IMR-90 (cell line): ENCODE data around the gene BACE1. TPM values are rescaled to one million over a fixed set of nuclear protein-coding genes. Genes with fewer than 3 reads are reported as not detected.

Experiments used
- ATAC-seq: fragments of 200-7000 bp; cut with Tn5 transposase; 2 replicates; pipeline ENCODE4 v1.9.1; 2020; ENCODE audit warnings: low read depth, mild to moderate bottlenecking, moderate library complexity
- BruUV-seq: library from RNA; stranded (reverse); fragments of 400-500 nt; replicated peaks from 2 replicates; lab custom pipeline; 2021; lab: Mats Ljungman, UMichigan
- CTCF ChIA-PET: fragments of 300-600 bp; formaldehyde crosslinking; extraction: SDS; loops from one replicate; lab custom pipeline; 2021; ENCODE audit warnings: antibody characterized with exemption; lab: Yijun Ruan, JAX
- POLR2A ChIA-PET: fragments of 300-600 bp; sonication (Branson Sonifier 250); formaldehyde crosslinking; loops from one replicate; lab custom pipeline; 2022; ENCODE audit warnings: antibody characterized with exemption; ENCODE audit not compliant: unreplicated experiment; lab: Charles Lee
- DNase-seq: peaks from one replicate; pipeline ENCODE4 v3.0.0; 2013
- H2AFZ ChIP-seq: replicated peaks from 2 replicates; pipeline ENCODE3; 2013; ENCODE audit warnings: low read length, mild to moderate bottlenecking; ENCODE audit not compliant: poor library complexity
- H2AK5ac ChIP-seq: 2 replicates; pipeline ENCODE4 v1.6.1; 2013; ENCODE audit warnings: low read depth, low read length, inconsistent platforms
- H2AK9ac ChIP-seq: replicated peaks from 2 replicates; pipeline ENCODE3; 2013; ENCODE audit warnings: mild to moderate bottlenecking, low read depth, low read length, moderate library complexity; ENCODE audit not compliant: poor library complexity
- H2BK120ac ChIP-seq: 2 replicates; pipeline ENCODE4 v1.6.1; 2013; ENCODE audit warnings: low read depth, low read length, inconsistent platforms
- H2BK15ac ChIP-seq: 3 replicates; pipeline ENCODE4 v1.6.1; 2013; ENCODE audit warnings: low read depth, low read length, inconsistent platforms
- H2BK20ac ChIP-seq: 2 replicates; pipeline ENCODE4 v1.6.1; 2013; ENCODE audit warnings: low read depth, mild to moderate bottlenecking, inconsistent platforms, low read length, moderate library complexity
- H2BK5ac ChIP-seq: 2 replicates; pipeline ENCODE4 v1.6.1; 2013; ENCODE audit warnings: mild to moderate bottlenecking, low read depth, low read length, inconsistent platforms; ENCODE audit not compliant: poor library complexity, severe bottlenecking
- H3K14ac ChIP-seq: replicated peaks from 2 replicates; pipeline ENCODE4 v1.6.1; 2013; ENCODE audit warnings: low read depth, low read length, inconsistent platforms
- H3K18ac ChIP-seq: 2 replicates; pipeline ENCODE4 v1.6.1; 2013; ENCODE audit warnings: low read depth, low read length, control low read depth
- H3K23ac ChIP-seq: 2 replicates; pipeline ENCODE4 v1.6.1; 2013; ENCODE audit warnings: low read depth, low read length, inconsistent platforms
- H3K27ac ChIP-seq: 2 replicates; pipeline ENCODE4 v1.5.1; 2013; ENCODE audit warnings: mild to moderate bottlenecking, control low read depth, low read length; ENCODE audit not compliant: insufficient read depth
- H3K27me3 ChIP-seq: 2 replicates; pipeline ENCODE4 v1.6.1; 2013; ENCODE audit warnings: low read length; ENCODE audit not compliant: control insufficient read depth, insufficient read depth
- H3K36me3 ChIP-seq: 2 replicates; pipeline ENCODE4 v1.6.1; 2013; ENCODE audit warnings: low read length, mixed read lengths; ENCODE audit not compliant: control insufficient read depth, insufficient read depth
- H3K4ac ChIP-seq: 2 replicates; pipeline ENCODE4 v1.6.1; 2013; ENCODE audit warnings: low read depth, low read length, inconsistent platforms
- H3K4me1 ChIP-seq: 2 replicates; pipeline ENCODE4 v1.6.1; 2013; ENCODE audit warnings: low read length, mixed read lengths; ENCODE audit not compliant: control insufficient read depth, insufficient read depth
- H3K4me2 ChIP-seq: 2 replicates; pipeline ENCODE4 v1.6.1; 2013; ENCODE audit warnings: low read depth, mild to moderate bottlenecking, control low read depth, low read length, moderate library complexity
- H3K4me3 ChIP-seq: 2 replicates; pipeline ENCODE4 v1.5.1; 2013; ENCODE audit warnings: low read depth, mild to moderate bottlenecking, control low read depth, low read length, moderate library complexity; ENCODE audit not compliant: insufficient read depth
- H3K56ac ChIP-seq: 2 replicates; pipeline ENCODE4 v1.6.1; 2013; ENCODE audit warnings: low read length, inconsistent platforms; ENCODE audit not compliant: insufficient read depth; ENCODE audit errors: extremely low read depth
- H3K79me1 ChIP-seq, 2 experiments: 2 replicates each; pipeline ENCODE4 v1.6.1; 2013; ENCODE audit warnings: low read length in 2 of 2, inconsistent platforms in 1 of 2, low read depth in 1 of 2
- H3K9ac ChIP-seq: 2 replicates; pipeline ENCODE4 v1.6.1; 2013; ENCODE audit warnings: low read depth, low read length, control low read depth
- H3K9me1 ChIP-seq: 2 replicates; pipeline ENCODE4 v1.6.1; 2013; ENCODE audit warnings: low read length, inconsistent platforms; ENCODE audit not compliant: insufficient read depth
- H3K9me3 ChIP-seq: 2 replicates; pipeline ENCODE4 v1.6.1; 2013; ENCODE audit warnings: low read length; ENCODE audit not compliant: control insufficient read depth, insufficient read depth
- H4K20me1 ChIP-seq: 2 replicates; pipeline ENCODE4 v1.6.1; 2013; ENCODE audit warnings: low read length, inconsistent platforms; ENCODE audit not compliant: insufficient read depth
- H4K5ac ChIP-seq: 2 replicates; pipeline ENCODE4 v1.6.1; 2013; ENCODE audit warnings: mild to moderate bottlenecking, low read depth, low read length, control low read depth
- H4K8ac ChIP-seq, 2 experiments: 2 replicates each; pipeline ENCODE4 v1.6.1; 2013; ENCODE audit warnings: low read depth in 2 of 2, low read length in 2 of 2, control low read depth in 1 of 2, inconsistent platforms in 1 of 2
- H4K91ac ChIP-seq: 2 replicates; pipeline ENCODE4 v1.6.1; 2013; ENCODE audit warnings: low read depth, low read length, inconsistent platforms; ENCODE audit not compliant: insufficient read depth
- CEBPB ChIP-seq: IDR thresholded peaks from 2 replicates; pipeline ENCODE4 v1.6.1; 2012; ENCODE audit warnings: low read depth, low read length, improper control_type of control experiment
- CTCF ChIP-seq: conservative IDR thresholded peaks from 2 replicates; pipeline ENCODE4 v1.5.1; 2012; ENCODE audit warnings: mild to moderate bottlenecking, low read depth, low read length, improper control_type of control experiment
- FOS ChIP-seq: fragments of 150-350 bp; IDR thresholded peaks from 2 replicates; pipeline ENCODE4 v1.6.1; 2016; ENCODE audit warnings: low read depth, low read length
- MAFK ChIP-seq: IDR thresholded peaks from 2 replicates; pipeline ENCODE4 v1.6.1; 2012; ENCODE audit warnings: low read depth, low read length, improper control_type of control experiment
- MAZ ChIP-seq: IDR thresholded peaks from 2 replicates; pipeline ENCODE4 v1.6.1; 2012; ENCODE audit warnings: low read depth, mild to moderate bottlenecking, low read length, improper control_type of control experiment, moderate library complexity, borderline replicate concordance
- MXI1 ChIP-seq: IDR thresholded peaks from 2 replicates; pipeline ENCODE4 v1.6.1; 2012; ENCODE audit warnings: low read depth, mild to moderate bottlenecking, low read length, moderate library complexity, borderline replicate concordance
- NFE2L2 ChIP-seq: fragments of 150-350 bp; IDR thresholded peaks from 2 replicates; pipeline ENCODE4 v1.6.1; 2016; ENCODE audit warnings: low read depth, mild to moderate bottlenecking, low read length
- POLR2A ChIP-seq: IDR thresholded peaks from 2 replicates; pipeline ENCODE4 v1.6.1; 2012; ENCODE audit warnings: mild to moderate bottlenecking, low read depth, low read length
- RAD21 ChIP-seq: IDR thresholded peaks from 2 replicates; pipeline ENCODE4 v1.6.1; 2012; ENCODE audit warnings: low read length, improper control_type of control experiment
- RCOR1 ChIP-seq: IDR thresholded peaks from 2 replicates; pipeline ENCODE4 v1.6.1; 2012; ENCODE audit warnings: mild to moderate bottlenecking, low read length, improper control_type of control experiment; ENCODE audit not compliant: insufficient replicate concordance
- RFX5 ChIP-seq: IDR thresholded peaks from 2 replicates; pipeline ENCODE4 v1.8.0; 2012; ENCODE audit warnings: low read depth, mild to moderate bottlenecking, low read length, moderate library complexity
- USF2 ChIP-seq: fragments of 150-350 bp; IDR thresholded peaks from 2 replicates; pipeline ENCODE4 v1.6.1; 2017; ENCODE audit warnings: mild to moderate bottlenecking, antibody characterized with exemption, low read length, low read depth
- whole genome bisulfite sequencing, 2 experiments: methylation state at CpG; one replicate each; pipeline versions ENCODE4 v1.1.5 to v1.1.7; 2013; ENCODE audit warnings: missing lambda C conversion rate in 2 of 2; ENCODE audit not compliant: insufficient read length in 1 of 2; ENCODE audit errors: extremely low coverage in 2 of 2; 5-methylcytosine and 5-hydroxymethylcytosine counted together
- dilution Hi-C: fragments of 300-500 bp; cut with HindIII; formaldehyde crosslinking; loops from one replicate; pipeline ENCODE4 v1.14.3; 2018; ENCODE audit warnings: low sequenced_read_pairs; ENCODE audit not compliant: unreplicated experiment
- in situ Hi-C: fragments of 300-500 bp; cut with MboI; formaldehyde crosslinking; loops from 3 replicates; pipeline ENCODE4 v1.14.3; 2019; ENCODE audit warnings: low sequenced_read_pairs, inconsistent platforms, mixed read lengths
- intact Hi-C: fragments of 100-400 bp; cut with micrococcal nuclease; formaldehyde crosslinking; loops from 2 replicates; pipeline ENCODE4 v1.10.0; 2022
- polyA plus RNA-seq, 3 experiments: library from polyadenylated mRNA; depleted of rRNA; stranded (reverse); fragments of >200 nt; gene quantifications; 2 replicates each; pipeline ENCODE4 v1.2.3, GENCODE V29; 2012; ENCODE audit warnings: low replicate concordance in 1 of 3
- total RNA-seq: library from RNA; depleted of rRNA; stranded (reverse); fragments of >200 nt; gene quantifications from 2 replicates; pipeline ENCODE4 v1.2.3, GENCODE V29; 2012

Gene BACE1
- total and polyA plus RNA-seq, 2 of the 4 experiments (the other 2 are of a cell fraction) = 27.6 to 50.6 TPM

- H2AFZ ChIP-seq = no peak overlapping the region
- no peak overlapping the region for H4K8ac ChIP-seq
- no peak overlapping the region for H3K18ac ChIP-seq
- BruUV-seq = no TSS peak
- no peaks in the 10 kb centered on the region for H3K9me3 ChIP-seq
- dilution Hi-C loops = no loop called here
- no peak overlapping the region for H2BK5ac ChIP-seq
- no peak overlapping the region for H2BK120ac ChIP-seq
- ATAC-seq (no peak), DNase-seq (no peak)
- H3K56ac ChIP-seq = no peak overlapping the region
- no peak overlapping the region for H2AK5ac ChIP-seq
- H3K9me1 ChIP-seq = peaks cover 4% of the 10 kb centered on the region; the same call in 1 of the 2 replicates
- no peak overlapping the region for H3K4me3 ChIP-seq
- peaks cover 12% of the 10 kb centered on the region; the same call in 1 of the 2 replicates for H4K20me1 ChIP-seq
- peaks cover 13% of the 10 kb centered on the region; the same call in 1 of the 2 replicates for H3K4me1 ChIP-seq
- no peak overlapping the region for H3K27ac ChIP-seq
- no peak overlapping the region for H4K91ac ChIP-seq
- H3K14ac ChIP-seq = no peak overlapping the region
- WGBS, 2 experiments = 100% methylated on average over 1 of the region's 8 CpGs; no CpG with 5 or more reads in 1 of the 2 experiments
- no peak overlapping the region for H2AK9ac ChIP-seq
- H3K4ac ChIP-seq = no peak overlapping the region
- POLR2A ChIA-PET = no interaction called here
- peaks cover 10 to 30% of the 10 kb centered on the region in 2 experiments for H3K79me1 ChIP-seq
- H2BK20ac ChIP-seq = no peak overlapping the region
- H4K5ac ChIP-seq = no peak overlapping the region
- no peak overlapping the region for H3K23ac ChIP-seq
- H3K36me3 ChIP-seq = peaks cover 13% of the 10 kb centered on the region; the same call in 1 of the 2 replicates
- TF ChIP-seq NFE2L2 = no peak
- TF ChIP-seq MXI1 = no peak
- TF ChIP-seq POLR2A = no peak
- no peak for TF ChIP-seq CEBPB
- TF ChIP-seq RFX5 = no peak
- no peak for TF ChIP-seq MAZ
- TF ChIP-seq FOS = no peak
- TF ChIP-seq USF2 = no peak
- no peak for TF ChIP-seq MAFK
- no peak for TF ChIP-seq RAD21
- TF ChIP-seq RCOR1 = no peak
- TF ChIP-seq CTCF = no peak
- H3K9ac ChIP-seq = no peak overlapping the region
- CTCF ChIA-PET = interaction anchor here (1.1 kb wide), 1 partner anchor 24 kb away, joined by 3 read pairs; no protein-coding TSS in a partner anchor
- in situ Hi-C loops = no loop called here
- H3K27me3 ChIP-seq = no peaks in the 10 kb centered on the region
- intact Hi-C loops = no loop called here
- H3K4me2 ChIP-seq = no peak overlapping the region
- H2BK15ac ChIP-seq = no peak overlapping the region
Observed at GRCh38 chr11:117298195-117298594, 17.9 kb downstream of the BACE1 start.
